ENCODE measurements around the gene AMPD2. TPM values are rescaled to one million over a fixed set of nuclear protein-coding genes. Genes with fewer than 3 reads are reported as not detected.

AMPD2 gene
- total RNA-seq, 2 donors from 2014 or later = 55.7 to 69.3 TPM

DNA sequence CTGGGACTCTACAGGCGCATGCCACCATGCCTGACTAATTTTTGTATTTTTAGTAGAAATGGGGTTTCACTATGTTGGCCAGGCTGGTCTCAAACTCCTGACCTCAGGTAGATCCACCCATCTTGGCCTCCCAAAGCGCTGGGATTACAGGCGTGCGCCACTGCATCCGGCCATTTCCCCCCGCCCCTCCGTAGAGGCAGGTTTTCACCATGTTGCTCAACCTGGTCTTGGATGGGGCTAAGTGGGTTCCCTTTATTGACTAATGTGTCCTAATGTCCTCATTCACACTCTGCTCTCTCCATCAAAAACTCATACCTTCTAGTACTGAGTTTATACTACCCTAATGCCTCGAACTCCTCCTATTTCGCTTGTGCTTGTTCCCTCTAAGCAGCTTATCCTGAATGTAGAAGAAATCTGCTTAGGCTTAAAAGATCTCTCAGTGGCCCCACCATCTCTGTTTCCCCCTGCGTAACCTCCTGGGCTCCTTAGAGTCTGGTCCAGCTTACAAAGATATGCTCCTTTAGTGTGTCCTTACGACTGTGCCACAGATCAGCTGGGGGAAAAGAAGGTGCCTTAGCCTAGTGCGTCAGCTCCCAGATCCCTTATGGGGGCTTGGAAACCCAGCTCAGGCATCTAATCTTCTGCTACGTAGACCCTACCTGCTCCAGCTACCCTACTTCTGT lies 8.2 kb upstream of the AMPD2 start:
- no peaks in the 10 kb centered on the region for H3K9me3 ChIP-seq (ENCODE audit: control insufficient read depth, low read length)
- H3K9ac ChIP-seq (ENCODE audit: extremely low read depth, low read length, poor library complexity, severe bottlenecking) = no peak overlapping the region
- H3K4me3 ChIP-seq (ENCODE audit: low read length) = no peak overlapping the region
- Mint-ChIP-seq H3K27me3 (ENCODE audit: insufficient read depth) (no peaks in the 10 kb centered on the region), H3K4me1 (peaks cover 7% of the 10 kb centered on the region), H3K4me3 (no peak overlapping the region), H3K27ac (peak overlapping the region; percentile 18), H3K36me3 (ENCODE audit: low read depth) (no peaks in the 10 kb centered on the region), H3K9me3 (no peaks in the 10 kb centered on the region)
- H3K4me1 ChIP-seq (ENCODE audit: control insufficient read depth, insufficient read depth, low read length) = no peaks in the 10 kb centered on the region
- DNase-seq = peak; percentile 33
- WGBS, 2 experiments (ENCODE audit: insufficient coverage in 1 of 2, insufficient read length in 1 of 2) = 91 to 100% methylated on average over 6 to 13 of the region's 13 CpGs
- H3K36me3 ChIP-seq (ENCODE audit: control insufficient read depth, insufficient read depth, low read length) = no peaks in the 10 kb centered on the region
- TF ChIP-seq, protein P1, sequence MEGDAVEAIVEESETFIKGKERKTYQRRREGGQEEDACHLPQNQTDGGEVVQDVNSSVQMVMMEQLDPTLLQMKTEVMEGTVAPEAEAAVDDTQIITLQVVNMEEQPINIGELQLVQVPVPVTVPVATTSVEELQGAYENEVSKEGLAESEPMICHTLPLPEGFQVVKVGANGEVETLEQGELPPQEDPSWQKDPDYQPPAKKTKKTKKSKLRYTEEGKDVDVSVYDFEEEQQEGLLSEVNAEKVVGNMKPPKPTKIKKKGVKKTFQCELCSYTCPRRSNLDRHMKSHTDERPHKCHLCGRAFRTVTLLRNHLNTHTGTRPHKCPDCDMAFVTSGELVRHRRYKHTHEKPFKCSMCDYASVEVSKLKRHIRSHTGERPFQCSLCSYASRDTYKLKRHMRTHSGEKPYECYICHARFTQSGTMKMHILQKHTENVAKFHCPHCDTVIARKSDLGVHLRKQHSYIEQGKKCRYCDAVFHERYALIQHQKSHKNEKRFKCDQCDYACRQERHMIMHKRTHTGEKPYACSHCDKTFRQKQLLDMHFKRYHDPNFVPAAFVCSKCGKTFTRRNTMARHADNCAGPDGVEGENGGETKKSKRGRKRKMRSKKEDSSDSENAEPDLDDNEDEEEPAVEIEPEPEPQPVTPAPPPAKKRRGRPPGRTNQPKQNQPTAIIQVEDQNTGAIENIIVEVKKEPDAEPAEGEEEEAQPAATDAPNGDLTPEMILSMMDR (conservative IDR thresholded peaks at IDR 0.05) = no peak
- H3K27ac ChIP-seq (ENCODE audit: low read depth, low read length) = no peak overlapping the region
- no peaks in the 10 kb centered on the region for H3K27me3 ChIP-seq (ENCODE audit: control insufficient read depth, insufficient read depth, low read length, poor library complexity, severe bottlenecking)

DNA sequence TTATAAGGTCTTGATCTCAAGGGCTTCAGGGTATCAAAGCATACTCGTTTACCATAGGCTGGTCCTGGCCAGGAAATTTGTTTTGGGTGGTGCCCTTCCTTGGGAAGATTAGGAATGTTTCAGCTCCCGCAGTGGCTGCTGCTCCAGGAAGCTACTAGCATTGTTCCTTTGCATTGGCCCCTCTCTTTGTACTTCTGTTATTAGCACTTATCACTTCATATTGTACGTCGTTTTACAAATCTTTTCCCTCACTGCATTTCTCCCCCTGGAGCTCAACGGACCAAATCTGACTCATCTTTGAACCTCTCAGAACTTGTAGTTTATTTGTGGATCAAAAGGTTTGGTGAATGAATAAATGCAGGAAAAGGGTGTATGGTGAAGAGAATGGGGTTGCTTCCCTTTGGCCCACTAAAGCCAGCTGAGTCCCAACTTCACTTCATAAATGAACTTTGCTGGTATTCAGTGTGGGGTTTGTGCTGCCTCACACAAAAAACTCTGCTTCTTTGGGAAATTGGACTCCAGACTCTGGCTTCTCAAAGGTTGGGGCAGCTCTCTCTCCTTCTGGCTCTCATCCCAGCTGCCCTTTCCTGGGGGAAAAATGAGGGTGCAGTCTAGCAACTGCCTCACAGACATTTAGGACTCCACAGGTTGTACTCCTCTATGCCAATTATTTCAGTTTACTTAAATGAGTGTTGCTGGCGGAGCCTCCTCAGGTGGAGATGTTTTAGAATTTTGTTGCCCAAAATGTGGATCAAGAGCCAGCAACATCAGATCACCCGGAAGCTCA lies 6.1 kb upstream of the AMPD2 start:
- Histone ChIP-seq H3K4me1 (ENCODE audit: control insufficient read depth, insufficient read depth, low read length) (no peaks in the 10 kb centered on the region), H3K27me3 (ENCODE audit: control insufficient read depth, insufficient read depth, low read length, poor library complexity, severe bottlenecking) (no peaks in the 10 kb centered on the region), H3K9me3 (ENCODE audit: control insufficient read depth, low read length) (no peaks in the 10 kb centered on the region), H3K27ac (ENCODE audit: low read depth, low read length) (no peak overlapping the region), H3K4me3 (ENCODE audit: low read length) (no peak overlapping the region), H3K9ac (ENCODE audit: extremely low read depth, low read length, poor library complexity, severe bottlenecking) (no peak overlapping the region), H3K36me3 (ENCODE audit: control insufficient read depth, insufficient read depth, low read length) (no peaks in the 10 kb centered on the region)
- TF ChIP-seq, protein P1 (conservative IDR thresholded peaks at IDR 0.05) = no peak
- H3K27ac Mint-ChIP-seq = no peak overlapping the region
- no peaks in the 10 kb centered on the region for H3K36me3 Mint-ChIP-seq (ENCODE audit: low read depth)
- no peaks in the 10 kb centered on the region for H3K9me3 Mint-ChIP-seq
- 76 to 88% methylated on average over 4 to 7 of the region's 7 CpGs for WGBS, 2 experiments (ENCODE audit: insufficient coverage in 1 of 2, insufficient read length in 1 of 2)
- DNase-seq = peak; percentile 42
- peaks cover 13% of the 10 kb centered on the region for H3K4me1 Mint-ChIP-seq
- no peaks in the 10 kb centered on the region for H3K27me3 Mint-ChIP-seq (ENCODE audit: insufficient read depth)
- no peak overlapping the region for H3K4me3 Mint-ChIP-seq

DNA sequence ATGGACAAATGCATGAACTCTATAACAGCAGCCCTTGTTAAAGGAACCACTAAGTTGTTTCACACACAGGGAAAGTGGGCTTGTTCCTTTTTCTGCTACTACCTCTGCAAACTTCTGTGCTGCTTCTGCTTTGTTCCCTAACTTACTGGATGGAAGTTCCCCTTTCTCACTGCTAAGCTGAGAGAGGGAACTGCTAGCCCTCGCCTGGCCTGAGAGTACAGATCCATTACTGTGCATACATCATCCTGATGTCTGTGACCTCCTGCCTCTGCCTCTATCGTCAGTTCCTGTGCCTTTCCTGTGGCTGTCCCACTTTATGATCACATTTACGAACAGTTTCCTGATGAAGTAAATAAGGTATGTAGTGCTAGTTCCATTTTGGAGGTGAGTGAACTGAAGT lies 3.8 kb upstream of the AMPD2 start:
- DNase-seq = peak; percentile 34
- Histone ChIP-seq H3K4me1 (ENCODE audit: control insufficient read depth, insufficient read depth, low read length) (no peaks in the 10 kb centered on the region), H3K9me3 (ENCODE audit: control insufficient read depth, low read length) (no peaks in the 10 kb centered on the region), H3K27me3 (ENCODE audit: control insufficient read depth, insufficient read depth, low read length, poor library complexity, severe bottlenecking) (no peaks in the 10 kb centered on the region), H3K4me3 (ENCODE audit: low read length) (no peak overlapping the region), H3K9ac (ENCODE audit: extremely low read depth, low read length, poor library complexity, severe bottlenecking) (no peak overlapping the region), H3K27ac (ENCODE audit: low read depth, low read length) (no peak overlapping the region), H3K36me3 (ENCODE audit: control insufficient read depth, insufficient read depth, low read length) (no peaks in the 10 kb centered on the region)
- H3K27me3 Mint-ChIP-seq (ENCODE audit: insufficient read depth) = no peaks in the 10 kb centered on the region
- H3K4me1 Mint-ChIP-seq = peaks cover 25% of the 10 kb centered on the region
- TF ChIP-seq, protein P1 (conservative IDR thresholded peaks at IDR 0.05) = no peak
- WGBS, 2 experiments (ENCODE audit: insufficient coverage in 1 of 2, insufficient read length in 1 of 2) = 89% methylated on average over 3 of the region's 3 CpGs; no CpG with 5 or more reads in 1 of the 2 experiments
- no peak overlapping the region for H3K4me3 Mint-ChIP-seq
- no peaks in the 10 kb centered on the region for H3K36me3 Mint-ChIP-seq (ENCODE audit: low read depth)
- no peaks in the 10 kb centered on the region for H3K9me3 Mint-ChIP-seq
- no peak overlapping the region for H3K27ac Mint-ChIP-seq
